Activated CD8-positive, alpha-beta memory T cell treated with anti-CD3 and anti-CD28 coated beads, Interleukin-2, amount 50 U/mL, for 1 hour (primary cell): ENCODE results near the gene SCN2A.

ENCODE experiments used
- DNase-seq: peaks from one replicate; pipeline ENCODE4 v3.0.0-alpha.2; 2020; ENCODE audit errors: extremely low read depth

The SCN2A gene

GRCh38 chr2:165417009-165417408 lies 177.8 kb downstream of the SCN2A start:
- no peak for DNase-seq

- DNase-seq, result no peak
Observed at GRCh38 chr2:165420231-165420630, 181.0 kb downstream of the SCN2A start.

GRCh38 chr2:165423081-165423480 lies 183.9 kb downstream of the SCN2A start:
- no peak for DNase-seq

- DNase-seq, result no peak
Observed at GRCh38 chr2:165425556-165425955, 186.3 kb downstream of the SCN2A start.

GRCh38 chr2:165427686-165428085 lies 188.5 kb downstream of the SCN2A start:
- DNase-seq, result no peak

- no peak for DNase-seq
Observed at GRCh38 chr2:165428926-165429325, 189.7 kb downstream of the SCN2A start.

GRCh38 chr2:165431014-165431413 lies 191.8 kb downstream of the SCN2A start:
- DNase-seq, result no peak

- no peak for DNase-seq
Observed at GRCh38 chr2:165432234-165432966, 193.2 kb downstream of the SCN2A start.

- no peak for DNase-seq
Observed at GRCh38 chr2:165434865-165435496, 195.8 kb downstream of the SCN2A start.

- no peak for DNase-seq
Observed at GRCh38 chr2:165435611-165436010, 196.4 kb downstream of the SCN2A start.

- no peak for DNase-seq
Observed at GRCh38 chr2:165436559-165436958, 197.3 kb downstream of the SCN2A start.

GRCh38 chr2:165440367-165440766 lies 201.2 kb downstream of the SCN2A start:
- DNase-seq, result no peak
